GM18507 (cell line): ENCODE results near the gene ABCB11.
A peak's percentile ranks its signal among the peaks of the same experiment; 100 is the strongest.
"Not testable (repeated sequence)": the region's sequence is repeated elsewhere in the genome, so short reads cannot be mapped to it uniquely, and the experiment has no call there.

Experiments
- DNase-seq: peaks from one replicate; pipeline ENCODE4 v3.0.0; 2011; ENCODE audit warnings: low read depth; ENCODE audit not compliant: insufficient read length; ENCODE audit errors: extremely low spot score
- FAIRE-seq: peaks from 2 replicates; lab custom pipeline; 2011; peaks lifted over from hg19 to GRCh38; lab: Jason Lieb, UNC

Gene ABCB11

DNA sequence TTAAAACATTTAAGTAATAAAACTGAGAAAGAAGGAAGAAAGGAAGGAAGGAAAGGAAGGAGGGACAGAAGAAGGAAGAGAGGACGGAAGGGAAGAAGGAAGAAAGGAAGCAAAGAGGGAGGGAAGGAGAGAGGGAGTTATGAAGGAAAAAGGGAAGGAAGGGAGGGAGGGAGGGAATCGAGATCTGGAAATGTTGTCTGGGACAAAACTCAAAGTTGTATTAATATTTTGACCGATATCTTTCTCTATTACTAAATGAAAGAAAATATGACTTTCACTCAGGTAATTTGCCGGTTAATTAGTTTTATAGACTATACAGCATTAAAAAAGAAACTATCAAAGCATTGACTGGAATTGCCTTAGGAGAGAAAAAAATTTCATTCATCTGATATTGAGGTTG lies 85.6 kb downstream of the ABCB11 start:
- FAIRE-seq (no peak), DNase-seq (no peak)

GRCh38 chr2:168944065-168944464 lies 87.1 kb downstream of the ABCB11 start:
- no peak for DNase-seq
- FAIRE-seq: no peak

DNA sequence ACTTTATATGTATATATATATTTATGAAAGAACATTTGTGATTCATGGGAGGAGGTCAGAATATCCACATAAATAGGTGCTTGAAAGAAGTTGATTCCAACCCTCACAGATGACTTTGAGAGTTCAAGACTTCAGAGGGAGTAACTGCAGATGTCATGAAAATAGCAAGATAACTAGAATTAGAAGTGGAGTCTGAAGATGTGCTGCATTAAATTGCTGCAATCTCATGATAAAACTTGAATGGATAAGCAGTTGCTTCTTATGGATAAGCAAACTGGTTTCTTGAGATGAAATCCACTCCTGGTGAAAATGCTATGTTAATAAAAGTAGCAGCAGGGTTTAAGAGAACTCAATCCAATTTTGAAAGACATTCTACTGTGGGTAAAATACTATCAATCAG lies 89.8 kb downstream of the ABCB11 start:
- FAIRE-seq: no peak
- DNase-seq: no peak

GRCh38 chr2:168939918-168940317 lies 91.2 kb downstream of the ABCB11 start:
- DNase-seq (no peak), FAIRE-seq (peak; percentile 57)

GRCh38 chr2:168939061-168939460 lies 92.1 kb downstream of the ABCB11 start:
- FAIRE-seq (no peak), DNase-seq (no peak)

GRCh38 chr2:168935810-168936581 lies 95.1 kb downstream of the ABCB11 start:
- FAIRE-seq: no peak
- no peak for DNase-seq

DNA sequence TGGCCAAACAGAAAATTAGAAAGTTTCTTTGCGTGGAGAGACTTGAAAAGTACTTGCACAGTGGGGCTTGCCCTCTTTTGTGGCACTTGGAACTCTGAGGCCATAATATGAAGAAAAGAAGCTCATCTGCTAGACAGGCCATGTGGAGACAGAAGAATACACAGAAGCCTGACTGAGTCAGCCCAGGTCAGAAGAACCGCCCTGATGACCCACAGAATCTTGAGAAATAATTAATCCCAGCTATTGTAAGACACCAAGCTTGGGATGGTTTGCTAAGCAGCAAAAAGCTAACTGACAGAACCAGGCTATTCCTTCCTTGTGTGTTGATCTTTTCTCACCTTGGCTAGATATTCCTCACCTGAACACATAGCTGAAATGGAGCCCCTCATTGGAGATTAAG lies 96.3 kb downstream of the ABCB11 start:
- FAIRE-seq: no peak

GRCh38 chr2:168932174-168932573 lies 99.0 kb downstream of the ABCB11 start:
- not testable (repeated sequence) for DNase-seq, FAIRE-seq

More for the DNA sequence above, 96.3 kb downstream of the ABCB11 start:
- DNase-seq: no peak

DNA sequence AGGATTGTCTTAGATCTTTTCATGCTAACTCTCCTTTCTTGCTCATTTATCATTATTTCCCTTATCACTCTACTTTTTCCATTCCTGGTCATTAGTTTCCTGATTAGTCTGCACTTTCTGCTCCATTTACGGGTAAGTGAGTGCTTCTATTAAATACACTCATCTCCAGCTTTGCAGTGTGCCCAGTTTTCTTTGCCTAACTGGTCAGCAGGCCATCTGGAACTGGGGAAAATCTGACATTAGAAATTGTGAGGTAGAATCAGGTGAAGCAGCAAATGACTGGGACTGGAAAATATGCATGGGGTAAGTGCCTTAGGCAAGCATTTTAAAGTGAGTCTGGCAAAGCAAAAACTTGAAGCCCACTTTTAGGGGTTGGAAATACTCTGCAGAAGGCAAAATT lies 100.9 kb downstream of the ABCB11 start:
- FAIRE-seq: no peak

GRCh38 chr2:168929031-168929430 lies 102.1 kb downstream of the ABCB11 start:
- FAIRE-seq (no peak), DNase-seq (no peak)

More for the DNA sequence above, 100.9 kb downstream of the ABCB11 start:
- DNase-seq: no peak

DNA sequence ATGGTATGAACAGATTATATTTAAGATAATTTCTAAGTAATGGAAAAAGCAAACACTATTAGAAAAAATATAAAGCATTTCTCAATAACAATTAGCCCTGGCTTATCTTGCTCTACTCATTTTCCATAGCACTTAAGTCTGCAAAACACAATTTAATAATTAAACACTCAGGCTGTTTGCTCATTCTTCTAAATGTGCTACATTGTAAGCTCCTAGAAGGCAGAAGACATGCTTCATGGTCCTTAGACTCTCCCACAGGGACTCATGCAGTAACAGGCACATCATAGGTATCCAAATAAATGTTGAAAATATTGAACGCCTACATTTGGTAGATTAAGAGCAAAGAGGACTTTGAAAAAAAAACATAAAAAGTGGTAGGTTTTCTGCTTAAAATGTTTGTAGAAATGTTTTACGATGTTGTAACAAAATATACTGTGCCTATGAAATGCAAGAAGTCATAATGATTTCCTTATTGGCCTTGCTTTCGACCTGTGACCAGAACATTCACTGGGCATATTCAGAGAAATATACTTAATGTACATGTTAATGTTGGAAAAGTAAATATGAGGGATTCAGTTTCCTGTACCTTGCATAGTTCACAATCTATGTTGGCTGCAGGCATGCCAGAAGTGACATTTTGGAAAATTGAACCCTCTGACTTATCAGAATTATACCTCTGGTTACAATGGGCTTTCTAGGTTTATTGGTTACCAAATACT lies 102.9 kb downstream of the ABCB11 start:
- FAIRE-seq: no peak
- DNase-seq: no peak

GRCh38 chr2:168926621-168927386 lies 104.3 kb downstream of the ABCB11 start:
- DNase-seq (no peak), FAIRE-seq (no peak)

- no peak for DNase-seq
- FAIRE-seq: peak; percentile 84
Observed at GRCh38 chr2:168920504-168921157, 110.5 kb downstream of the ABCB11 start.

- FAIRE-seq (no peak), DNase-seq (no peak)
Observed at GRCh38 chr2:168916331-168916675, 114.8 kb downstream of the ABCB11 start.

- no peak for FAIRE-seq
Observed at GRCh38 chr2:168915441-168916330, 115.4 kb downstream of the ABCB11 start.

DNA sequence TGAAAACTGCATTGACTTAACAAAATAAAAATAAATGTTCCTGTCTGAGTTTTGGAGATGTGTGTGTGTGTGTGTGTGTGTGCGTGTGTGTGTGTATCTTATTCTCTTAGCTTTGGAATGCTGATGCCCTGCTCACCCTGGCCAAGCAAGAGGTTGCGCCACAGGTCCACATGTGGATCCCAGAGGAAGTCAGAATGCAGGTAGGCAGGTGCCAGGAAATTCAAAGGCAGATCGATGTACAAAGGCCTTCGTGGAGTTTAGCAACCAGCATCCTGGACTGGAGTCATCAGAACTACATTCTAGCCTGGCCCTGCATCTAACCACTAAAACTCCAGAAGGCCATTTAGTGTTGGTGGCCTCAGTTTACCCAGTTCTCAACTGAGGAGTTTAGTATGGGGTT lies 117.6 kb downstream of the ABCB11 start:
- DNase-seq: no peak
- no peak for FAIRE-seq

More at GRCh38 chr2:168915441-168916330, 115.4 kb downstream of the ABCB11 start:
- no peak for DNase-seq

- no peak for DNase-seq
- no peak for FAIRE-seq
Observed at GRCh38 chr2:168912901-168913369, 118.2 kb downstream of the ABCB11 start.

- DNase-seq (no peak), FAIRE-seq (no peak)
Observed at GRCh38 chr2:168912466-168912865, 118.7 kb downstream of the ABCB11 start.

DNA sequence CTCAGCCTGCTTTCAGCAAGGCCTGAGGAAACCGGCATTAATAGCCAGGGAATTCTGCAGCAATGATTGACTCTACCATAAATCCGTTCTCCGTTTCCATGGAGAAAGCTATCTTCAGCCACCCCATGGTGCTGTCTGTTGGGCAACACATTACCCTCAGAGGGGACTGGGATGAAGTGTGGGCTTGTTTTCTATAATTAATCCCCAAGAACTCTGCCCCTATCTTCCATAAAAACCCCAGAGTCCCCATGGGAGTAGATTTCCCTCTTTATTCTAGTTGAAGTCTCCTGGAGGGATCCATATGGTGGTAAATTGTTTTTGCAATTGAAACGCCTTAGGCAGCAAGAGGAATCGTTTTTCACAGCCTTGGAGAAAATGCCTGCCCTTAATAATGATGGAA lies 120.8 kb downstream of the ABCB11 start:
- DNase-seq (no peak), FAIRE-seq (no peak)
